ENCODE data around the gene GPRIN1. TPM values are rescaled to one million over a fixed set of nuclear protein-coding genes. Genes with fewer than 3 reads are reported as not detected.
"Not testable (repeated sequence)": the region's sequence is repeated elsewhere in the genome, so short reads cannot be mapped to it uniquely, and the experiment has no call there.

Gene GPRIN1
- total RNA-seq, 4 donors from 2014 or later: 0.40 to 1.4 TPM; not detected in 2

GRCh38 chr5:176596069-176596644, 13.8 kb downstream of the GPRIN1 start:
- TF ChIP-seq, protein P1, sequence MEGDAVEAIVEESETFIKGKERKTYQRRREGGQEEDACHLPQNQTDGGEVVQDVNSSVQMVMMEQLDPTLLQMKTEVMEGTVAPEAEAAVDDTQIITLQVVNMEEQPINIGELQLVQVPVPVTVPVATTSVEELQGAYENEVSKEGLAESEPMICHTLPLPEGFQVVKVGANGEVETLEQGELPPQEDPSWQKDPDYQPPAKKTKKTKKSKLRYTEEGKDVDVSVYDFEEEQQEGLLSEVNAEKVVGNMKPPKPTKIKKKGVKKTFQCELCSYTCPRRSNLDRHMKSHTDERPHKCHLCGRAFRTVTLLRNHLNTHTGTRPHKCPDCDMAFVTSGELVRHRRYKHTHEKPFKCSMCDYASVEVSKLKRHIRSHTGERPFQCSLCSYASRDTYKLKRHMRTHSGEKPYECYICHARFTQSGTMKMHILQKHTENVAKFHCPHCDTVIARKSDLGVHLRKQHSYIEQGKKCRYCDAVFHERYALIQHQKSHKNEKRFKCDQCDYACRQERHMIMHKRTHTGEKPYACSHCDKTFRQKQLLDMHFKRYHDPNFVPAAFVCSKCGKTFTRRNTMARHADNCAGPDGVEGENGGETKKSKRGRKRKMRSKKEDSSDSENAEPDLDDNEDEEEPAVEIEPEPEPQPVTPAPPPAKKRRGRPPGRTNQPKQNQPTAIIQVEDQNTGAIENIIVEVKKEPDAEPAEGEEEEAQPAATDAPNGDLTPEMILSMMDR (IDR thresholded peaks at IDR 0.05): no peak
- TF ChIP-seq POLR2A (IDR thresholded peaks at IDR 0.05): no peak
- Histone ChIP-seq H3K9me3 (no peaks in the 10 kb centered on the region), H3K4me3 (no peak overlapping the region), H3K36me3 (no peaks in the 10 kb centered on the region), H3K27me3 (no peaks in the 10 kb centered on the region), H3K27ac (no peak overlapping the region), H3K4me1 (peaks cover 0 to 10% of the 10 kb centered on the region in 2 donors)
- no peak for DNase-seq
- intact Hi-C loops (cut with DNase I; ENCODE audit: low total_unique reads): no loop called here

DNA sequence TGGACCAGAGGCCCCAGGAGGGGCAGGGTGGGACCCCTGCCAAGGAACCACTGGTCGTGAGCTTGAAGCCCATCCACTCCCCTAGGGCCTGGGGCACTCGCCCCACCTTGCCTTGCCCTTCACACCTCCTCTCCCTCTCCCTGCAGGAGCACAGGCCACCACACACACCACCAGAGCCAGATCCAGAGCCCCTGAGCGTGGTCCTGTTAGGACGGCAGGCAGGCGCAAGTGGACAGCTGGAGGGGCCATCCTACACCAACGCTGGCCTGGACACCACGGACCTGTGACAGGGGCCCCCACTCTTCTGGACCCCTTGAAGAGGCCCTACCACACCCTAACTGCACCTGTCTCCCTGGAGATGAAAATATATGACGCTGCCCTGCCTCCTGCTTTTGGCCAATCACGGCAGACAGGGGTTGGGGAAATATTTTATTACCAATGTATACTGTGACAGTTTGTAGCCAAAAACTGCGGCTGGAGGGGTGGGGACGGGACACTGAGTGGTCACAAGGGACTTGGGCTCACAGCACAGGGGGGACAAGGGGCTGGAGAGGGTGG, 14.5 kb downstream of the GPRIN1 start:
- no peaks in the 10 kb centered on the region for H3K9me3 ChIP-seq
- H3K36me3 ChIP-seq: no peaks in the 10 kb centered on the region
- no peaks in the 10 kb centered on the region for H3K27me3 ChIP-seq
- no peak for DNase-seq
- no peak for TF ChIP-seq POLR2A (IDR thresholded peaks at IDR 0.05)
- TF ChIP-seq, protein P1 (IDR thresholded peaks at IDR 0.05): no peak
- intact Hi-C loops (cut with DNase I; ENCODE audit: low total_unique reads): no loop called here
- no peak overlapping the region for H3K4me3 ChIP-seq
- H3K4me1 ChIP-seq: peaks cover 0 to 10% of the 10 kb centered on the region in 2 donors
- no peak overlapping the region for H3K27ac ChIP-seq

GRCh38 chr5:176594554-176594953, 15.4 kb downstream of the GPRIN1 start:
- peaks cover 0 to 10% of the 10 kb centered on the region in 2 donors for H3K4me1 ChIP-seq
- H3K9me3 ChIP-seq: no peaks in the 10 kb centered on the region
- H3K27me3 ChIP-seq: no peaks in the 10 kb centered on the region
- intact Hi-C loops (cut with DNase I; ENCODE audit: low total_unique reads): no loop called here
- no peak for DNase-seq
- H3K4me3 ChIP-seq: no peak overlapping the region
- no peak overlapping the region for H3K27ac ChIP-seq
- no peak for TF ChIP-seq POLR2A (IDR thresholded peaks at IDR 0.05)
- TF ChIP-seq, protein P1 (IDR thresholded peaks at IDR 0.05): no peak
- H3K36me3 ChIP-seq: no peaks in the 10 kb centered on the region

- H3K4me1 ChIP-seq: peaks cover 0 to 10% of the 10 kb centered on the region in 2 donors
- H3K27ac ChIP-seq: no peak overlapping the region
- no peaks in the 10 kb centered on the region for H3K36me3 ChIP-seq
- no peaks in the 10 kb centered on the region for H3K27me3 ChIP-seq
- H3K4me3 ChIP-seq: no peak overlapping the region
- no peak for DNase-seq
- intact Hi-C loops (cut with DNase I; ENCODE audit: low total_unique reads): no loop called here
- H3K9me3 ChIP-seq: no peaks in the 10 kb centered on the region
- no peak for TF ChIP-seq POLR2A (IDR thresholded peaks at IDR 0.05)
- TF ChIP-seq, protein P1 (IDR thresholded peaks at IDR 0.05): no peak
These were observed 16.6 kb downstream of the GPRIN1 start for GRCh38 chr5:176593273-176593869.

DNA sequence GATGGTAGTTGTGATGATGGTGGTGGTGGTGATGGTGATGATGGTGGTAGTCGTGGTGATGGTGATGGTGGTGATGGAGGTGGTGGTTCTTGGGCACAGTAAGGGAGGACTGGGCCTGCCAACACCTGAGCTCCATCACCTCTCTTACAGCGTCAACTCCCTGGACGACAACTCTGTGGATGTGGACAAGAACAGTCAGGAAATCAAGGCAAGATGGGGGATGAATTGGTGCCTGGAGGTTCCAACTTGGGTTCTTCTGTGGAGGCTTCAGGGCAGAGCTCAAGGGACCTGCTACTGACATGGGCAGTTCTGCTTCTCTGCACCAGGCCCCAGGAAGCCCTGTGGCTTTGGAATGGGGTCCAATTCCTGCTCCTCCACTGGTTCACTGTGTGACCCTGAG, 17.4 kb downstream of the GPRIN1 start:
- TF ChIP-seq POLR2A (IDR thresholded peaks at IDR 0.05): no peak
- TF ChIP-seq, protein P1 (IDR thresholded peaks at IDR 0.05): no peak
- H3K4me1 ChIP-seq: peaks cover 0 to 10% of the 10 kb centered on the region in 2 donors
- no peaks in the 10 kb centered on the region for H3K36me3 ChIP-seq
- H3K4me3 ChIP-seq: no peak overlapping the region
- no peak for DNase-seq
- no peaks in the 10 kb centered on the region for H3K9me3 ChIP-seq
- H3K27ac ChIP-seq: no peak overlapping the region
- no peaks in the 10 kb centered on the region for H3K27me3 ChIP-seq
- intact Hi-C loops (cut with DNase I; ENCODE audit: low total_unique reads): no loop called here

- DNase-seq; H3K4me1 ChIP-seq; intact Hi-C loops (cut with DNase I; ENCODE audit: low total_unique reads); H3K27ac ChIP-seq; H3K4me3 ChIP-seq; H3K9me3 ChIP-seq; H3K36me3 ChIP-seq; H3K27me3 ChIP-seq: not testable (repeated sequence)
These were observed 18.3 kb downstream of the GPRIN1 start for GRCh38 chr5:176591667-176592066.
